Activated B cell treated with CpG ODN at 0.5 μM for 24 hours (primary cell): ENCODE results near the gene FMN1. TPM values are rescaled to one million over a fixed set of nuclear protein-coding genes. Genes with fewer than 3 reads are reported as not detected.

ENCODE experiments used
- ATAC-seq: fragments of 200-7000 bp; cut with Tn5 transposase; one replicate; pipeline ENCODE4 v1.10.0; 2021; ENCODE audit warnings: low read depth, mild to moderate bottlenecking, moderate library complexity
- CTCF ChIA-PET: fragments of 350-600 bp; sonication (Branson Sonifier 250); formaldehyde crosslinking; loops from one replicate; lab custom pipeline; 2021; ENCODE audit warnings: antibody characterized with exemption; lab: Charles Lee
- POLR2A ChIA-PET: fragments of 350-600 bp; sonication (Branson Sonifier 250); formaldehyde crosslinking; loops from one replicate; lab custom pipeline; 2021; ENCODE audit warnings: antibody characterized with exemption; lab: Charles Lee
- DNase-seq: peaks from one replicate; pipeline ENCODE4 v3.0.0; 2022
- H3K27ac Mint-ChIP-seq: one replicate; pipeline ENCODE4 v1.8.0; 2020; ENCODE audit warnings: mixed read lengths
- H3K27me3 Mint-ChIP-seq: one replicate; pipeline ENCODE4 v1.8.0; 2021; ENCODE audit warnings: mixed read lengths
- H3K36me3 Mint-ChIP-seq: one replicate; pipeline ENCODE4 v1.8.0; 2021; ENCODE audit warnings: low read depth, mixed read lengths
- H3K4me1 Mint-ChIP-seq: one replicate; pipeline ENCODE4 v1.8.0; 2021; ENCODE audit warnings: mixed read lengths
- H3K4me3 Mint-ChIP-seq: one replicate; pipeline ENCODE4 v1.8.0; 2020; ENCODE audit warnings: mild to moderate bottlenecking, mixed read lengths
- H3K9me3 Mint-ChIP-seq: one replicate; pipeline ENCODE4 v1.8.0; 2020; ENCODE audit warnings: mixed read lengths
- intact Hi-C: fragments of 100-400 bp; cut with micrococcal nuclease; formaldehyde crosslinking; loops from one replicate; pipeline ENCODE4 v1.15.1; 2024
- total RNA-seq: library from RNA; stranded (reverse); gene quantifications from 2 replicates; pipeline ENCODE4 v1.2.3, GENCODE V29; 2022
- TF ChIP-seq, protein P1 (sequence below): fragments of 200-600 bp; IDR thresholded peaks from one replicate; pipeline ENCODE4 v1.8.0; 2022; ENCODE audit warnings: antibody characterized with exemption, mild to moderate bottlenecking

Gene FMN1, protein sequence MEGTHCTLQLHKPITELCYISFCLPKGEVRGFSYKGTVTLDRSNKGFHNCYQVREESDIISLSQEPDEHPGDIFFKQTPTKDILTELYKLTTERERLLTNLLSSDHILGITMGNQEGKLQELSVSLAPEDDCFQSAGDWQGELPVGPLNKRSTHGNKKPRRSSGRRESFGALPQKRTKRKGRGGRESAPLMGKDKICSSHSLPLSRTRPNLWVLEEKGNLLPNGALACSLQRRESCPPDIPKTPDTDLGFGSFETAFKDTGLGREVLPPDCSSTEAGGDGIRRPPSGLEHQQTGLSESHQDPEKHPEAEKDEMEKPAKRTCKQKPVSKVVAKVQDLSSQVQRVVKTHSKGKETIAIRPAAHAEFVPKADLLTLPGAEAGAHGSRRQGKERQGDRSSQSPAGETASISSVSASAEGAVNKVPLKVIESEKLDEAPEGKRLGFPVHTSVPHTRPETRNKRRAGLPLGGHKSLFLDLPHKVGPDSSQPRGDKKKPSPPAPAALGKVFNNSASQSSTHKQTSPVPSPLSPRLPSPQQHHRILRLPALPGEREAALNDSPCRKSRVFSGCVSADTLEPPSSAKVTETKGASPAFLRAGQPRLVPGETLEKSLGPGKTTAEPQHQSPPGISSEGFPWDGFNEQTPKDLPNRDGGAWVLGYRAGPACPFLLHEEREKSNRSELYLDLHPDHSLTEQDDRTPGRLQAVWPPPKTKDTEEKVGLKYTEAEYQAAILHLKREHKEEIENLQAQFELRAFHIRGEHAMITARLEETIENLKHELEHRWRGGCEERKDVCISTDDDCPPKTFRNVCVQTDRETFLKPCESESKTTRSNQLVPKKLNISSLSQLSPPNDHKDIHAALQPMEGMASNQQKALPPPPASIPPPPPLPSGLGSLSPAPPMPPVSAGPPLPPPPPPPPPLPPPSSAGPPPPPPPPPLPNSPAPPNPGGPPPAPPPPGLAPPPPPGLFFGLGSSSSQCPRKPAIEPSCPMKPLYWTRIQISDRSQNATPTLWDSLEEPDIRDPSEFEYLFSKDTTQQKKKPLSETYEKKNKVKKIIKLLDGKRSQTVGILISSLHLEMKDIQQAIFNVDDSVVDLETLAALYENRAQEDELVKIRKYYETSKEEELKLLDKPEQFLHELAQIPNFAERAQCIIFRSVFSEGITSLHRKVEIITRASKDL (N-terminal part only)
- total RNA-seq, result 0.69 and 0.80 TPM in 2 replicates

DNA sequence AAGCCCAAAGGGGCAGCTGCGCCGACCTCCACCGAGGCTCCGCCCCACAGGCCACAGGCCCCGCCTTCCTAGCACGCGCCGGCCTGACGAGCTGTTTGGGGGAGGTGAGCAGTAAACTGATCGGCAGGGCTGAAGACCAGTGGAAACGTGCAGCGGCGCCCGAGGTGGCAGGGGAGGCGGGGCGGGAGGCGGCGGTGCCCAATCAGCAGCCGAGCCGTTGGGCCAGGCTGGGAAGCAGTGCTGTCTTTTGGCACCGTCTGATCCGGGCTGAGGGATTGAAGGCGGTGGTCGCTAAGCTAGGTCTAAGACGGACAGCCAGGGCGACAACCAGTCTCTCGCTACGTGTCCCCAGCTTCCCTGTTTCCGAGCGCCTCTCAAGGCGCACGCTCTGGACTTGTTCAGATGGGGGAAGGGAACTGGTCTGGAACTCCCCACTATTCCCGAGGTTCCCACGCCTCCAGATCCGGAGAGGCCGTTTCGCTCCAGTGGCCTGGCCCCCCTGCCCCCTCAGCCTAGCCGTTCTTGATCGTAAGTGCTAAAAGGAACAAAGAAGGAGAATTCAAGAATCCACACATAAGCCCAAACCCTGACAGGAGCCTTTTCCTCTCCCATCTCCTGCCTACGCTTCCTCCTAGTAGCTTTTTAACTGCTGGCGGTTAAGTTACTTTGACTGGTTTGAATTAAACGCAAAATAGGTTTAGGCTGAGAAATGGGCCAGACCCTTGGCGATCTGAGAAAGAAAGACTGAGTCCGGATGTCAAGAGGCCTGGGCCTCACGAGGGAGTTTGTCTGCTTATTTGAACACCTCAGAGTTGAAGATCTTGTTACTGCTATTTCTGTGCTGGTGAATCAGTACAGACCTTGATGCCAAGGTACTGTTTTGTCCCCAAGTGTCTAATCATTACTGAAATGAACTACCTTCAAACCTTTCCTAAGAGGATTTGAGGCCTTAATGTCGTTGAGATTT is at the start of gene FMN1:
Gene FMN1, minus strand, starts transcription at position 11 of the 967 bp plus-strand sequence. CDS start 39,800 bp downstream, outside the sequence.
- H3K27ac Mint-ChIP-seq, result peak within 1 kb of the TSS; percentile 59
- ChIA-PET CTCF (no interaction called here), POLR2A (no interaction called here)
- ATAC-seq, result peak; percentile 100
- H3K9me3 Mint-ChIP-seq, result no peaks in the 10 kb centered on the region
- intact Hi-C loops, result loop anchor here (10.0 kb wide), 1 partner anchor 840 kb away; the partner anchor contains the start of gene AVEN
- TF ChIP-seq, protein P1, sequence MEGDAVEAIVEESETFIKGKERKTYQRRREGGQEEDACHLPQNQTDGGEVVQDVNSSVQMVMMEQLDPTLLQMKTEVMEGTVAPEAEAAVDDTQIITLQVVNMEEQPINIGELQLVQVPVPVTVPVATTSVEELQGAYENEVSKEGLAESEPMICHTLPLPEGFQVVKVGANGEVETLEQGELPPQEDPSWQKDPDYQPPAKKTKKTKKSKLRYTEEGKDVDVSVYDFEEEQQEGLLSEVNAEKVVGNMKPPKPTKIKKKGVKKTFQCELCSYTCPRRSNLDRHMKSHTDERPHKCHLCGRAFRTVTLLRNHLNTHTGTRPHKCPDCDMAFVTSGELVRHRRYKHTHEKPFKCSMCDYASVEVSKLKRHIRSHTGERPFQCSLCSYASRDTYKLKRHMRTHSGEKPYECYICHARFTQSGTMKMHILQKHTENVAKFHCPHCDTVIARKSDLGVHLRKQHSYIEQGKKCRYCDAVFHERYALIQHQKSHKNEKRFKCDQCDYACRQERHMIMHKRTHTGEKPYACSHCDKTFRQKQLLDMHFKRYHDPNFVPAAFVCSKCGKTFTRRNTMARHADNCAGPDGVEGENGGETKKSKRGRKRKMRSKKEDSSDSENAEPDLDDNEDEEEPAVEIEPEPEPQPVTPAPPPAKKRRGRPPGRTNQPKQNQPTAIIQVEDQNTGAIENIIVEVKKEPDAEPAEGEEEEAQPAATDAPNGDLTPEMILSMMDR, result no peak
- peaks cover 18% of the 10 kb centered on the region for H3K4me1 Mint-ChIP-seq
- peaks cover 19% of the 10 kb centered on the region for H3K27me3 Mint-ChIP-seq
- H3K36me3 Mint-ChIP-seq, result no peaks in the 10 kb centered on the region
- peak within 1 kb of the TSS; percentile 81 for H3K4me3 Mint-ChIP-seq
- peak; percentile 72 for DNase-seq

DNA sequence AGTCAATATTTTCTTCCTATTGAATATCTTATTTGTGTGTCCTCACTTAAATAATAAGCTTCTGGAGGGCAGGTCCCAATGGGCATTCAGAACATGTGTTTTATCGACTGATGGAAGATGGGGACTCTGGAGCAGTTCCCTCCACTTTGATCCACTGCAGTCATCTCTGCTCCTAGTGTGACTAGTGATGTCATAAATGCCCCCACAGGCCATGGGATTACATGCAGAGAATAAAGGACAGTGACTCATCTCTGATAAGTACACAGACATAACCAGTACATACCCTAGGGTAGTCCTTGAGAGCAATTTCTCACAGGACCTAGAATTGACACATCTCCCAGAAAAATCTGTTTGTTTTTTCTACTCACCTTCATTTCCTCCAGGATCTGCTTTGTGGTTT is 49.4 kb upstream of the FMN1 start:
- H3K4me1 Mint-ChIP-seq, result no peaks in the 10 kb centered on the region
- TF ChIP-seq, protein P1, result no peak
- H3K27ac Mint-ChIP-seq, result no peak overlapping the region
- H3K9me3 Mint-ChIP-seq, result no peaks in the 10 kb centered on the region
- DNase-seq (no peak), ATAC-seq (no peak)
- peaks cover 8% of the 10 kb centered on the region for H3K27me3 Mint-ChIP-seq
- intact Hi-C loops, result no loop called here
- ChIA-PET POLR2A (no interaction called here), CTCF (no interaction called here)
- no peaks in the 10 kb centered on the region for H3K36me3 Mint-ChIP-seq
- no peak overlapping the region for H3K4me3 Mint-ChIP-seq

DNA sequence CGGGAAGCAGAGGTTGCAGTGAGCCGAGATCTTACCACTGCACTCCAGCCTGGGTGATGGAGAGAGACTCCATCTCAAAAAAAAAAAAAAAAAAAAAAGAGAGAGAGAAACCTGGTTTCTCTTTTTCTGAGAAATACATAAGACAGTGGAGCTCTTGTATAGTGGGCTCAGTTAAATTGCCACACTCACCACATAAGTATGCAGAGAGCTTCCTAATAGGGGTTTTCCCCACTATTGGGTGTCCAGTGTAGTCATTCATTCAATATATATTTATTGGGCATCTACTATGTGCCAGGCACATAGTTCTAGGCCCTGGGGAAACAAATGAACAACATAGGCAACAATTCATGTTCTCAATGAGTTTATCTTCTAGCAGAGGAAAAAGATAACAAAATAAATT is 48.9 kb upstream of the FMN1 start:
- ChIA-PET POLR2A (no interaction called here), CTCF (interaction anchor here (0.6 kb wide), 1 partner anchor 721 kb away, joined by 4 read pairs; no protein-coding TSS in a partner anchor)
- Mint-ChIP-seq H3K4me3 (no peak overlapping the region), H3K27me3 (peaks cover 8% of the 10 kb centered on the region), H3K9me3 (no peaks in the 10 kb centered on the region), H3K4me1 (no peaks in the 10 kb centered on the region), H3K27ac (no peak overlapping the region), H3K36me3 (no peaks in the 10 kb centered on the region)
- intact Hi-C loops, result no loop called here
- TF ChIP-seq, protein P1, result no peak
- DNase-seq, result no peak
- no peak for ATAC-seq

DNA sequence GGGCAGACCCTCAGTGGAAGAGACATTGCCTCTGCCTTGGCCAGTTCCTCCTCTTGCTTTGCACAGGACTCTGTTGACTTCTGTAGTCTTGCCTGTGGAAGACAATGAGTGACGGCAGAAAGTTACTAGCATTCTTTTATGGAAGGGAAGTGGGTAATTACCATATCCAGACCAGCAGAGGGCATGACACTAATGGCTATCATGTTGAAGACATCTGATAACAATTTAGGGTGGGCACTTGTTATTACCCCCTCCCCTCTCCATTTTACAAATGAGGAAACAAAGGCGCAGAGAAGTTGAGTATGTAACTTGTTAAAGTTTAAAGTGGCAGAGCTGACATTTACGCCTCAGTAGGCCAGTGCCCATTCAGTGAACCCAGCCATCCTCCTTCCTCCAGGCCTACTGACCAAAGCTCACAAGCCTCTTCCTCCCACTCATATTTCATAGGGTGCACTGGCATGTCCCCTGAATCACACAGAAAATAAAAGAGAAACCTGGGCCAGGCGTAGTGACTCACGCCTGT is 48.2 kb upstream of the FMN1 start:
- Mint-ChIP-seq H3K27me3 (peaks cover 8% of the 10 kb centered on the region), H3K27ac (no peak overlapping the region), H3K36me3 (no peaks in the 10 kb centered on the region), H3K9me3 (no peaks in the 10 kb centered on the region), H3K4me1 (no peaks in the 10 kb centered on the region), H3K4me3 (no peak overlapping the region)
- ChIA-PET CTCF (interaction anchor here (0.6 kb wide), 1 partner anchor 721 kb away, joined by 4 read pairs; no protein-coding TSS in a partner anchor), POLR2A (no interaction called here)
- TF ChIP-seq, protein P1, result no peak
- intact Hi-C loops, result no loop called here
- no peak for ATAC-seq
- DNase-seq, result no peak
